OCI-LY3 (cell line): ENCODE results near the gene CEMIP.

Source experiments
- EZH2phosphoT487 ChIP-seq: fragments of 200-600 bp; shearing (Covaris generic); IDR thresholded peaks from 2 replicates; pipeline ENCODE4 v1.6.1; 2018; ENCODE audit warnings: antibody characterized with exemption, mixed run types, low read depth
- TF ChIP-seq, protein P1 (sequence below): fragments of 200-600, 300-600 bp; sonication (generic); IDR thresholded peaks from 2 replicates; pipeline ENCODE4 v1.5.1; 2014; ENCODE audit warnings: antibody characterized with exemption, low read length, low read depth

DNA sequence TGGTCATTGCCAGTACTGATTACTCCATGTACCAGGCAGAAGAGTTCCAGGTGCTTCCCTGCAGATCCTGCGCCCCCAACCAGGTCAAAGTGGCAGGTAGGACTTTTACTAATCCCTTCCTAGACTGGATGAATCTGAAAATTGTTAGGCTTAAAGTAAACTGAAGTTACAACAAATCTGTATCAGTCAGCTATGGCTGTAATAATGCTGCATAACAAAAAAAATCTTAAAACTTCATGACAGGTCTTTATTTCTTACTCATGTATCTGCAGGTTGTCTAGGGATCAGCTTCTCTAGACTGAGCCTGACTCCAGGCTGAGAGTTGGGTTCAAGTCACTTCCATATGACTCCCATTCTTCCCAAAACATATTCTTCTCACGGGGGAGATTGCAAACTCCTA is 116.8 kb downstream of the CEMIP start:
- TF ChIP-seq, protein P1, sequence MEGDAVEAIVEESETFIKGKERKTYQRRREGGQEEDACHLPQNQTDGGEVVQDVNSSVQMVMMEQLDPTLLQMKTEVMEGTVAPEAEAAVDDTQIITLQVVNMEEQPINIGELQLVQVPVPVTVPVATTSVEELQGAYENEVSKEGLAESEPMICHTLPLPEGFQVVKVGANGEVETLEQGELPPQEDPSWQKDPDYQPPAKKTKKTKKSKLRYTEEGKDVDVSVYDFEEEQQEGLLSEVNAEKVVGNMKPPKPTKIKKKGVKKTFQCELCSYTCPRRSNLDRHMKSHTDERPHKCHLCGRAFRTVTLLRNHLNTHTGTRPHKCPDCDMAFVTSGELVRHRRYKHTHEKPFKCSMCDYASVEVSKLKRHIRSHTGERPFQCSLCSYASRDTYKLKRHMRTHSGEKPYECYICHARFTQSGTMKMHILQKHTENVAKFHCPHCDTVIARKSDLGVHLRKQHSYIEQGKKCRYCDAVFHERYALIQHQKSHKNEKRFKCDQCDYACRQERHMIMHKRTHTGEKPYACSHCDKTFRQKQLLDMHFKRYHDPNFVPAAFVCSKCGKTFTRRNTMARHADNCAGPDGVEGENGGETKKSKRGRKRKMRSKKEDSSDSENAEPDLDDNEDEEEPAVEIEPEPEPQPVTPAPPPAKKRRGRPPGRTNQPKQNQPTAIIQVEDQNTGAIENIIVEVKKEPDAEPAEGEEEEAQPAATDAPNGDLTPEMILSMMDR, result no peak
- no peak for TF ChIP-seq EZH2phosphoT487
